ENCODE data around the gene GNL3.

Gene GNL3

GRCh38 chr3:52743721-52744120 lies 57.9 kb downstream of the GNL3 start:
- Histone ChIP-seq H3K27me3 (replicated peaks in 2 of 5; ENCODE audit: control insufficient read depth in 4 of 5, insufficient read depth in 5 of 5, low read length in 4 of 5) (no peaks in the 10 kb centered on the region), H3K4me1 (ENCODE audit: control extremely low read depth in 1 of 4, control insufficient read depth in 4 of 4, insufficient read depth in 4 of 4, low read length in 3 of 4) (no peaks in the 10 kb centered on the region), H3K9me3 (ENCODE audit: control extremely low read depth in 1 of 5, control insufficient read depth in 4 of 5, insufficient read depth in 2 of 5, low read depth in 1 of 5, low read length in 4 of 5) (no peaks in the 10 kb centered on the region), H3K27ac (ENCODE audit: insufficient read depth in 1 of 2, low read depth in 1 of 2, low read length in 2 of 2, poor library complexity in 1 of 2, severe bottlenecking in 2 of 2) (no peak overlapping the region), H3K36me3 (ENCODE audit: control insufficient read depth in 4 of 4, insufficient read depth in 4 of 4, low read length in 3 of 4) (peaks cover 11 to 74% (median 49%) of the 10 kb centered on the region in 4 experiments), H3K4me3 (ENCODE audit: control insufficient read depth in 1 of 7, extremely low read depth in 1 of 7, insufficient read depth in 4 of 7, low read depth in 2 of 7, low read length in 6 of 7) (no peak overlapping the region)
- ChIA-PET POLR2A (no interaction called here), CTCF (interaction anchor here (0.6 to 2.6 kb wide), 8 partner anchors 21 to 108 kb away, joined by 3 to 17 read pairs (median 3); no protein-coding TSS in a partner anchor)
- WGBS (ENCODE audit: insufficient coverage) = 92% methylated on average over 2 of the region's 2 CpGs
- no peak for DNase-seq
